ENCODE data around the gene FBXO31.

DNA sequence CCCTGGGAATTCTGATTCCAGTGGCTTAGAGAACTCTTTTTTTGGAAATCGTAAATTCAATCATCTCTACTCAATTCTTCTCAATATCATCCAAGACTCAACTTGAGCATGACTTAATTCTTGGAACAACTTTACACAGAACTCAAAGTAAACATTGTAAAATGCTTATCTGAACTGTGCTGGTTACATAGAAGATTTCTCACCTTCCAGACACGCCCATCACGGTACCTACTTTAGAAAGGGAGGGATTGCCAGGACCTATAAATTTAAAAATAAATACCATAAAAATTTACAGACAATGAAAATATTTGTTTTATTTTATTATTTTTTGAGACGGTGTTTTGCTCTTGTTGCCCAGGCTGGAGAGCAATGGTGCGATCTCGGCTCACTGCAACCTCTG is 35.1 kb upstream of the FBXO31 start:
- TF ChIP-seq, protein P1, sequence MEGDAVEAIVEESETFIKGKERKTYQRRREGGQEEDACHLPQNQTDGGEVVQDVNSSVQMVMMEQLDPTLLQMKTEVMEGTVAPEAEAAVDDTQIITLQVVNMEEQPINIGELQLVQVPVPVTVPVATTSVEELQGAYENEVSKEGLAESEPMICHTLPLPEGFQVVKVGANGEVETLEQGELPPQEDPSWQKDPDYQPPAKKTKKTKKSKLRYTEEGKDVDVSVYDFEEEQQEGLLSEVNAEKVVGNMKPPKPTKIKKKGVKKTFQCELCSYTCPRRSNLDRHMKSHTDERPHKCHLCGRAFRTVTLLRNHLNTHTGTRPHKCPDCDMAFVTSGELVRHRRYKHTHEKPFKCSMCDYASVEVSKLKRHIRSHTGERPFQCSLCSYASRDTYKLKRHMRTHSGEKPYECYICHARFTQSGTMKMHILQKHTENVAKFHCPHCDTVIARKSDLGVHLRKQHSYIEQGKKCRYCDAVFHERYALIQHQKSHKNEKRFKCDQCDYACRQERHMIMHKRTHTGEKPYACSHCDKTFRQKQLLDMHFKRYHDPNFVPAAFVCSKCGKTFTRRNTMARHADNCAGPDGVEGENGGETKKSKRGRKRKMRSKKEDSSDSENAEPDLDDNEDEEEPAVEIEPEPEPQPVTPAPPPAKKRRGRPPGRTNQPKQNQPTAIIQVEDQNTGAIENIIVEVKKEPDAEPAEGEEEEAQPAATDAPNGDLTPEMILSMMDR (IDR thresholded peaks at IDR 0.05; ENCODE audit: borderline replicate concordance, extremely low read depth, low read length, poor library complexity, severe bottlenecking): no peak
- no peak for TF ChIP-seq EZH2 (IDR thresholded peaks at IDR 0.05; ENCODE audit: borderline replicate concordance, low read depth, low read length, severe bottlenecking)
